ENCODE results near the gene IP6K3. TPM values are rescaled to one million over a fixed set of nuclear protein-coding genes. Genes with fewer than 3 reads are reported as not detected.
A peak's percentile ranks its signal among the peaks of the same experiment; 100 is the strongest.

Gene IP6K3
- total RNA-seq, 1 donor from 2014 or later: 4.1 TPM

GRCh38 chr6:33778444-33779121 lies 31.9 kb upstream of the IP6K3 start:
- ATAC-seq (no peak), DNase-seq (ENCODE audit: low spot score) (no peak)

DNA sequence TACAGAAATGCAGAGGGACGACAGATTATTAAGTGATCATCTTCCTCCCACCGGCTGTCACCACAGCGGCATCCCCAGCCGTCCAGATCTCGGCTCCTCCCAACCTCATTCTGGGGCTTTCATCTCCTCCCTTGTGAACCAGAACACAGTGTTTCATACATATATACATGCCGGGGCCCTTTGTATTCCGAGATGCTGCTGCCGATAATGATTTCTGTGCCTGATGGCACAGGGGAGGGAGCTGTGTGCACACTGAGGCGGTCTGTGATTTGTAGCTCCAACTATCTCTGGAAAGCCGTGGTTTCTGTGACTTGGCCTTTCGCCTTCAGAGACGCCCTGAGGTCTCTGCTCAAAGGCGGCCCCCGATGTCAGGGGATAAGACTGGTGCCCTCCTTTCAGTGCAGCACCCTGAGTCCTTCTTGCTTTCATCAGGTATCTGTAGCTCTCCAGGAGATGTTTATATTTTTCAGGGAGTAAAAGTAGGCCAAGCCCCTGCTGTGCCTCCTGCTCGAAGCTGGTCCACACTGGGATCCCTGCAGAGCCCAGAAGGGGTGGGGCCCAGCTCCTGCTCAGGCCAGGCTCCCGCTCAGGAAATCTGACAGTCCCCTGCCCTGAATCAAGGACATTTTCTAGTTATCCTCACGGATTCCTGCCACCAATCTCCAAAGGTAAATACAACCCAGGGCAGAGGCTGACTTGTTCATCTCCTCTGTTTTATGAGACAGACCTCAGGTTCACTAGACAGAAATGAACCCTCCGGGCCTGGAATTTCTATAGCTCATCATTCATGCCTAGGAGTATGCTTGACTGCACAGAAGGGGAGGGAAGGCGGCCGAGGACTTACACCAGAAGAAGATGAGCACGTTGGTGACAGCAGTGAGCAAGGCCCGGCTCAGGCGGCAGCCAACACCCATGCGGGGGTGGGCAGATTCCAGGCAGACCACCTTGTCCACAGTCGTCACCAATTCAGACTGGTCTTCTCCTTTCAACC lies 31.0 kb upstream of the IP6K3 start:
- DNase-seq (ENCODE audit: low spot score) (no peak), ATAC-seq (no peak)

GRCh38 chr6:33776764-33777163 lies 30.1 kb upstream of the IP6K3 start:
- ATAC-seq (no peak), DNase-seq (ENCODE audit: low spot score) (no peak)

- ATAC-seq (no peak), DNase-seq (ENCODE audit: low spot score) (no peak)
Measured at GRCh38 chr6:33776186-33776585, 29.5 kb upstream of the IP6K3 start.

DNA sequence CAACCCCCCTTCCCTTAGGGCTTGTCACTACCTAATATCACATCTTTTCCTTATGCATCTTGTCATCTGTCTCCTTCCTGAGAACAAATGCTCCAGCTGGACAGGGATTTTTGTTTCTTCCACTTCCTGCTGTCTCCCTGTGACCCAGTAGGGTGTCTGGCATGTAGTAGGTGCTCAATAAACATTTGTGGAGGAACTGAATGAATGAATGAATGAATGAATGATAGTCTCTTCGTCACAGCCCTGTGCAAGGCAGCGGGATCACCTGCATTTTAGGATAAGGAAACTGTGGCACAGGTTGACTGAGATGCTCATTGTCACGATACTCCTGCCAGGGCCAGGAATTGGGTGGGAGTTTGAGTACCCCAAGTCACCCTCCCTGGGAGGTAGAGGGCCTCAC lies 28.1 kb upstream of the IP6K3 start:
- ATAC-seq: no peak
- no peak for DNase-seq (ENCODE audit: low spot score)

GRCh38 chr6:33772902-33773472 lies 26.3 kb upstream of the IP6K3 start:
- no peak for ATAC-seq
- DNase-seq (ENCODE audit: low spot score): no peak

DNA sequence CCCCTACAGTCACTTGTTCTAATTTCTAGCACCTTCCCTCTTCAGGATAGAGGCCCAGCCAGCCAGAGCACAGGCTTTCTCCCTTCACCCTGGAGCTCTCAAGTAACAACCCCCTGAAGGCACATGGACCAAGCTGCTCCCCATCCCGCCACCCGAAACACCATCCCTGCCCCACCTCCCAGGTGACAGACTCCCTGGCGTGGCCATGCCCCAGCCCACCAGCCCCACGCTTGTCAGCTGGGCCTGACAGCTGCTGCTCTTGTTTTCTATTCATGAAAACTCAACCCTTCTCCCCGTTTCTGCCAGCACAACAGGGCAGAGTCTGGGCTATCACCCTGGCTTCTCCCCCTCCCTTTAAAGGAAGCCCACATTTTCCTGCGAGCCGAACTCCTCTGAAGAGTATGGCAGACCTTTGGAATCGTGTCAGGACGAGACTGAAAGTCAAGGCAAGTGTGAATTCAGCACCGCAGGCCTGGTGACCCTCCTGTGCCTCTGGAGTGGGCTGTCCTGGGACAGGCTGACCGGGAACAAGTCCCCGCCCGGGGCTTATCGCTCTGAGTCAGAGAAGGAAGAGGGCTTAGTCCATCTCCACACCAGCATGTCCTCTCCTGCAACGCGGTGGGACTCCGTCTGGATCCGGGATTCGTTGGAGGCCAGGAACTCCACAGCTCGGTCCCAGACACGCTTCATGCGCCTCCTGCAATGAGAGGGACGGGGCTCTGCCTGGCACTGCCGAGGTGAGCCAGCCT lies 25.6 kb upstream of the IP6K3 start:
- no peak for DNase-seq (ENCODE audit: low spot score)
- ATAC-seq: peak; percentile 9

GRCh38 chr6:33771146-33772081 lies 24.7 kb upstream of the IP6K3 start:
- DNase-seq (ENCODE audit: low spot score): peak; percentile 62
- ATAC-seq: peak; percentile 88

DNA sequence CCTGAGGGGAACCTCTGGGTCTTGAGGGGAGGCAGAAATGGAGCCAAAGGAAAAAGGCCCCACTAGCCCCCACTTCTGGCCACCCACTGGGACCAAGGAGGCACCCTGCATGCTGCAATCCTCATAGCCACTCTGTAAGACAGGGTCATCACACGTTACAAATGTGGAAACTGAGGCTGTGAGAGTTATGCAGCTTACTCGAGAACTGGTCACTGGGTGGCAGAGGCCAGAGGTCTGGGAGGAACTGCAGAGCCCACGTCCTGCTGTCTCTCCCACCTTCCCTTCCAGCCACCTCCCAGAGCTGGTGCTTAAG lies 24.1 kb upstream of the IP6K3 start:
- no peak for ATAC-seq
- no peak for DNase-seq (ENCODE audit: low spot score)

- DNase-seq (ENCODE audit: low spot score) (no peak), ATAC-seq (no peak)
Measured at GRCh38 chr6:33770124-33770832, 23.6 kb upstream of the IP6K3 start.

GRCh38 chr6:33769248-33769821 lies 22.6 kb upstream of the IP6K3 start:
- no peak for ATAC-seq
- DNase-seq (ENCODE audit: low spot score): no peak

DNA sequence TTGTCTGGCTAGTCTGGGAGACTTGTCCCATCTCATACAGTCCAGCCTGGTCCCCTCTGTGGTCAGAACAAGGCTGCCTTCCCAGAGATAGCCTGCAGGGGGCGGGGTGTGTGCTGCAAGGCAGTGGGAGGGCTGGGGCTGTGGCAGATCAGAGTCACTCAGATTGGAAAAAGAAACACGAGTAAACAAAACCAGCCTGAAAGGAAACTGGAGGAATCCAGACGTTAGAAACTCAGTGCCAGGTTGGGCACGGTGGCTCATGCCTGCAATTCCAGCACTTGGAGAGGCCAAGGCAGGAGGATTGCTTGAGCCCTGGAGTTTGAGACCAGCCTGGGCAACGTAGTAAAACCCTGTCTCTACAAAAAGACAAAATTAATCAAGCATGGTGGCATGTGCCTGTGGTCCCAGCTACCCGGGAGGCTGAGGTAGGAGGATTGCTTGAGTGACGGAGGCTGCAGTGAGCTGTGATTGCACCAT lies 22.0 kb upstream of the IP6K3 start:
- DNase-seq (ENCODE audit: low spot score) (peak; percentile 78), ATAC-seq (peak; percentile 85)

DNA sequence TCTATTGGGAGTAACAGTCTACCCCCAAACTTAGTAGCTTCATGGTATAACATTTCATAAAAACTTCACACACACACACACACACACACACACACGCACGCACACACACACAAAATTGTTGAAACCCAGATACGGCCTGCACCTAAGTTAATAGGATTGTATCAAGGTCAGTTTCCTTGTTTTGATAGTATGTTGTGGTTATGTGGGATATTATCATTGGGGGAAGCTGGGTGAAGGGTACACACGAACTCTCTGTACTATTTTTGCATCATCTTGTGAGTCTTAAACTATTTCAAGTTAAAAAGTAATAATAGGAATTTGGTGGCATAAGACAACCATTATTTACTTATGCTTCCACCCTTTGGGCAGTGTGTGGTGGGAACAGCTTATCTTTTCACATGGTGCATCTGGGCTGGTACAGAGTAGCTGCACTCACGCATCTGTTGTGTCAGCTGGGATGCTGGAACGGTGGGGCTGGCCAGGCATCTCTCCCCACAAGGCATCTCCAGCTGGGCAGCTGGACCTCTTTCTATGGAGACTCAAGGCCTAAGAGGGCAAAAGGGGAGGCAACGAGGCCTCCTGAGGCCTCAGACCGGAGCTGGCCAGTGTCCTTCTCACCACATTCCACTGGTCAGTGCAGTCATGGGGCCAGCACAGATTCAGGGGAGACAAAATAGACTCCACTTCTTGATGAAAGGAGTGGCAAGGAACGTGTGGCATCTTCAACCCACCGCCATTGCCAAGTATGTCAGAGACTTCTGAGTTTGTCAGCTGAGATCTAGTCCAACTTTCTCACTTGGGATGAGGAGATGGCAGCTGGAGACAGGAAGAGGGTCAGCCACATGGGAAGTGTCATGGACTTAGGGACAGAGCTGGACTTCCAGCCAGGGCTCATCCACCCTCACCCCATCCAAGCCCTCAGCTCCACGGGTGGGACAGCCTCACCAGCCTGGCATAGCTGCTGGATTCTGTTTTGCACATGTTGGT lies 20.5 kb upstream of the IP6K3 start:
- DNase-seq (ENCODE audit: low spot score) (no peak), ATAC-seq (no peak)

DNA sequence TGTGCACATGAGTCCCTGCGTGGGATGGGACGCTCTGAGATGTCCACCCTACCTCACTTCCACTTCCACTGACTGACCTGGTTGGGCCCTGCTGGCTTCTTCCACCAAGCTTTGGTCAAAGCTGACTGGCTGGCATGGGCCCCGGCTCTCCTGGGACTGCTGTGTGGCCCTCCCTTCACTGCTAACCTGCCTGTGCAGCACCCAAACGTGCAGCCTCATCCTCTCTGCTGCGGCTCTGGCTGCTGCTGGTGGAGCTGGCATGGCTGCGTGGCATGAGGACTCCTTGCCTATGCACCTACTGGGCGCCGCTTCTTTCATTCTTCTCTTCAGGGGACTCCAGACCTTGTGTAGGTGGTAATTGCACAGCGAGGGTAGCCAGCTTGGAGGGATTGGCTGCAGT lies 18.7 kb upstream of the IP6K3 start:
- no peak for DNase-seq (ENCODE audit: low spot score)

DNA sequence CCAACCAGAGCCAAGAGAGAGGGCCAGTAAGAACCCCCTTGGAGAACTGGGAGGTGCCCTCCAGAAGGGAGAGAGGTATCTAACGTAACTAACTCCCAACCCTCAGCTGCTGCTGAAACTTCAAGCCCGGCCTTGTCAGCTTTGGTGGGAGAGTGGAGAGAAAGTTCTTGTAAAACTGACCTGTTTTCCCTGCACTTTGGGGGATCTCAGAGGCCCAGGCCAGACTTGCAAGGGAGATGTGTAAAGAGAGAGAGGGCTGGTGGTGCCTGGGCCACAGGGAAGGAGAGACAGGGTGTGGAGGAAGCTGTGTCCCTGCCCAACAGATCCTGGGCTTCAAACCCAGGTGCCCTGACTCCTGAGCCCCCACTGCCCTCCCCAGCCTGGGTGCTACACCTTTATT lies 17.3 kb upstream of the IP6K3 start:
- DNase-seq (ENCODE audit: low spot score) (no peak), ATAC-seq (no peak)

More for the DNA sequence above, 18.7 kb upstream of the IP6K3 start:
- no peak for ATAC-seq

- DNase-seq (ENCODE audit: low spot score) (no peak), ATAC-seq (no peak)
Measured at GRCh38 chr6:33763483-33763882, 16.8 kb upstream of the IP6K3 start.

DNA sequence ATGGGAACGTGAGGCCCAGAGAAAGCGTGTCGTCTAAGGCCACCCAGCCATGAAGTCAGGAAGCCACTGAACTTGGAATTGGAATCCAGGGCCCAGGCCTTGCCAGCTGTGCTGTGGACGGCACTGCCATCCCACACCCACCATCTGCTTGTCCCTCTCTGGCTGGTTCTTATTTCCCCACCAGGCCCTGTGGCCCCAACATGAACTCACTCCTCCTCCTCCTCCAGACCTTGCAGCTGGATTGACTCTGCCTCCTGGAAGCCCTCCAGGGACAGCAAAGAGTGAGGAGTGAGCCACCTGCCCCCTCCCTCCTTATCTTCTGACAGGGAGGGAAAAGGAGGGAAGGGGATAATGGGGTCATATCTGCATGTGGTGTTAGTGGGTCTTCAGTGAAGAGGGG lies 16.0 kb upstream of the IP6K3 start:
- ATAC-seq (no peak), DNase-seq (ENCODE audit: low spot score) (no peak)

Measured in left lobe of liver (tissue), 2 donors.